Astrocyte of the spinal cord (primary cell): ENCODE data around the gene ZBTB20.

Source experiments
- DNase-seq: peaks from one replicate; pipeline ENCODE4 v3.0.0; 2011; ENCODE audit warnings: low read depth, low spot score
- H3K4me3 ChIP-seq: 2 replicates; pipeline ENCODE4 v1.5.1; 2011; ENCODE audit warnings: low read depth, mild to moderate bottlenecking, low read length, moderate library complexity
- CTCF ChIP-seq: IDR thresholded peaks from 2 replicates; pipeline ENCODE4 v1.5.1; 2012; ENCODE audit warnings: low read depth, mild to moderate bottlenecking, low read length, inconsistent platforms
- in situ Hi-C: cut with HindIII; loops from 2 replicates; pipeline ENCODE4 v1.10.0; 2017; ENCODE audit warnings: low sequenced_read_pairs

ZBTB20 gene

GRCh38 chr3:114741066-114741465, 406.0 kb downstream of the ZBTB20 start:
- DNase-seq = peak; percentile 29
- in situ Hi-C loops = no loop called here
- TF ChIP-seq CTCF = no peak
- no peak overlapping the region for H3K4me3 ChIP-seq

GRCh38 chr3:114739627-114740026, 407.5 kb downstream of the ZBTB20 start:
- TF ChIP-seq CTCF = no peak

GRCh38 chr3:114732353-114732752, 414.7 kb downstream of the ZBTB20 start:
- DNase-seq = no peak
- no peak overlapping the region for H3K4me3 ChIP-seq
- TF ChIP-seq CTCF = no peak
- in situ Hi-C loops = no loop called here

More at GRCh38 chr3:114739627-114740026, 407.5 kb downstream of the ZBTB20 start:
- in situ Hi-C loops = no loop called here
- DNase-seq = no peak
- H3K4me3 ChIP-seq = no peak overlapping the region

GRCh38 chr3:114730397-114730796, 416.7 kb downstream of the ZBTB20 start:
- in situ Hi-C loops = no loop called here
- no peak for DNase-seq
- H3K4me3 ChIP-seq = no peak overlapping the region
- TF ChIP-seq CTCF = no peak

GRCh38 chr3:114727373-114727772, 419.7 kb downstream of the ZBTB20 start:
- no peak for DNase-seq
- TF ChIP-seq CTCF = no peak
- in situ Hi-C loops = no loop called here
- no peak overlapping the region for H3K4me3 ChIP-seq

GRCh38 chr3:114725966-114726365, 421.1 kb downstream of the ZBTB20 start:
- in situ Hi-C loops = no loop called here
- no peak overlapping the region for H3K4me3 ChIP-seq
- no peak for TF ChIP-seq CTCF
- DNase-seq = no peak

GRCh38 chr3:114722530-114722929, 424.6 kb downstream of the ZBTB20 start:
- no peak for TF ChIP-seq CTCF
- H3K4me3 ChIP-seq = no peak overlapping the region
- in situ Hi-C loops = no loop called here
- no peak for DNase-seq
